ENCODE results near the gene PLEKHG7. TPM values are rescaled to one million over a fixed set of nuclear protein-coding genes. Genes with fewer than 3 reads are reported as not detected.

PLEKHG7 gene
- total RNA-seq, 1 experiment from 2014 or later = not detected

DNA sequence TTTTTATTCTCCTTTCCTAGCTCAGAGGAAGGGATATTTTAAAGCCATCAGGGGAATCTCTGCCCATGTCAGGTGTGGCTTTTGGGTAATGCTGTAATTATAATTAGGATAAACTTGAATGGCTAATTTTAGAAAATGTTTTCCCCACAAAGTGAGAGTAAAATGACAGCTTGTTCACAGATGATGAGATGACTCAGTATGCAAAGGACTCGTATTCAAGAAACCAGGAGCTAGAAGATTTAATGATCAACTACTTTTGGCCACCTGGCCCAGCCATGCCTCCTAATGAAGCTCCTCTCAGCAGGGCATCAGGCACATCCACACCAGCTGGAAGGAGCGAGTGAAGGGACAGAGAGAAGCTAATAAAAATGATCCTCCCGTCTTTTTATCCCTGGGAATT is 29.0 kb upstream of the PLEKHG7 start:
- no peaks in the 10 kb centered on the region for H3K27me3 ChIP-seq (ENCODE audit: insufficient read depth, low read length)
- H3K4me2 ChIP-seq (ENCODE audit: low read length) = no peak overlapping the region
- H3K4me1 ChIP-seq (ENCODE audit: control insufficient read depth in 1 of 2, insufficient read depth in 2 of 2, low read length in 2 of 2) = no peaks in the 10 kb centered on the region
- CTCF ChIA-PET = no interaction called here
- no peaks in the 10 kb centered on the region for H3K9me2 ChIP-seq (ENCODE audit: insufficient read depth)
- no peaks in the 10 kb centered on the region for H3K79me2 ChIP-seq (ENCODE audit: insufficient read depth, low read length)
- TF ChIP-seq SIN3A (IDR thresholded peaks at IDR 0.05; ENCODE audit: low read depth) = no peak
- no peak for TF ChIP-seq POLR2A (IDR thresholded peaks at IDR 0.05; ENCODE audit: borderline replicate concordance, extremely low read depth, insufficient read depth, insufficient read length)
- no peak for TF ChIP-seq JUND (IDR thresholded peaks at IDR 0.05)
- no peak for TF ChIP-seq ELF1 (IDR thresholded peaks at IDR 0.05; ENCODE audit: borderline replicate concordance, low read depth)
- no peak for TF ChIP-seq POLR2AphosphoS5 (IDR thresholded peaks at IDR 0.05; ENCODE audit: low read depth, low read length)
- TF ChIP-seq, protein P1, sequence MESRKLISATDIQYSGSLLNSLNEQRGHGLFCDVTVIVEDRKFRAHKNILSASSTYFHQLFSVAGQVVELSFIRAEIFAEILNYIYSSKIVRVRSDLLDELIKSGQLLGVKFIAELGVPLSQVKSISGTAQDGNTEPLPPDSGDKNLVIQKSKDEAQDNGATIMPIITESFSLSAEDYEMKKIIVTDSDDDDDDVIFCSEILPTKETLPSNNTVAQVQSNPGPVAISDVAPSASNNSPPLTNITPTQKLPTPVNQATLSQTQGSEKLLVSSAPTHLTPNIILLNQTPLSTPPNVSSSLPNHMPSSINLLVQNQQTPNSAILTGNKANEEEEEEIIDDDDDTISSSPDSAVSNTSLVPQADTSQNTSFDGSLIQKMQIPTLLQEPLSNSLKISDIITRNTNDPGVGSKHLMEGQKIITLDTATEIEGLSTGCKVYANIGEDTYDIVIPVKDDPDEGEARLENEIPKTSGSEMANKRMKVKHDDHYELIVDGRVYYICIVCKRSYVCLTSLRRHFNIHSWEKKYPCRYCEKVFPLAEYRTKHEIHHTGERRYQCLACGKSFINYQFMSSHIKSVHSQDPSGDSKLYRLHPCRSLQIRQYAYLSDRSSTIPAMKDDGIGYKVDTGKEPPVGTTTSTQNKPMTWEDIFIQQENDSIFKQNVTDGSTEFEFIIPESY (IDR thresholded peaks at IDR 0.05; ENCODE audit: extremely low read depth, insufficient replicate concordance, low read length) = no peak
- no peak for TF ChIP-seq EZH2 (IDR thresholded peaks at IDR 0.05)
- no peak for TF ChIP-seq YY1 (IDR thresholded peaks at IDR 0.05; ENCODE audit: extremely low read depth, insufficient replicate concordance, low read depth, low read length)
- TF ChIP-seq SP1 (IDR thresholded peaks at IDR 0.05; ENCODE audit: low read depth) = no peak
- no peak for TF ChIP-seq EGR1 (IDR thresholded peaks at IDR 0.05; ENCODE audit: low read depth)
- no peak for TF ChIP-seq EZH2phosphoT487 (IDR thresholded peaks at IDR 0.05; ENCODE audit: borderline replicate concordance)
- TF ChIP-seq FOSL1 (IDR thresholded peaks at IDR 0.05; ENCODE audit: low read depth) = no peak
- TF ChIP-seq, protein P2, sequence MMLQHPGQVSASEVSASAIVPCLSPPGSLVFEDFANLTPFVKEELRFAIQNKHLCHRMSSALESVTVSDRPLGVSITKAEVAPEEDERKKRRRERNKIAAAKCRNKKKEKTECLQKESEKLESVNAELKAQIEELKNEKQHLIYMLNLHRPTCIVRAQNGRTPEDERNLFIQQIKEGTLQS (IDR thresholded peaks at IDR 0.05) = no peak
- TF ChIP-seq, protein P3, sequence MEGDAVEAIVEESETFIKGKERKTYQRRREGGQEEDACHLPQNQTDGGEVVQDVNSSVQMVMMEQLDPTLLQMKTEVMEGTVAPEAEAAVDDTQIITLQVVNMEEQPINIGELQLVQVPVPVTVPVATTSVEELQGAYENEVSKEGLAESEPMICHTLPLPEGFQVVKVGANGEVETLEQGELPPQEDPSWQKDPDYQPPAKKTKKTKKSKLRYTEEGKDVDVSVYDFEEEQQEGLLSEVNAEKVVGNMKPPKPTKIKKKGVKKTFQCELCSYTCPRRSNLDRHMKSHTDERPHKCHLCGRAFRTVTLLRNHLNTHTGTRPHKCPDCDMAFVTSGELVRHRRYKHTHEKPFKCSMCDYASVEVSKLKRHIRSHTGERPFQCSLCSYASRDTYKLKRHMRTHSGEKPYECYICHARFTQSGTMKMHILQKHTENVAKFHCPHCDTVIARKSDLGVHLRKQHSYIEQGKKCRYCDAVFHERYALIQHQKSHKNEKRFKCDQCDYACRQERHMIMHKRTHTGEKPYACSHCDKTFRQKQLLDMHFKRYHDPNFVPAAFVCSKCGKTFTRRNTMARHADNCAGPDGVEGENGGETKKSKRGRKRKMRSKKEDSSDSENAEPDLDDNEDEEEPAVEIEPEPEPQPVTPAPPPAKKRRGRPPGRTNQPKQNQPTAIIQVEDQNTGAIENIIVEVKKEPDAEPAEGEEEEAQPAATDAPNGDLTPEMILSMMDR (IDR thresholded peaks at IDR 0.05 in 2 of 3, conservative IDR thresholded peaks at IDR 0.05 in 1 of 3; ENCODE audit: borderline replicate concordance in 1 of 3, insufficient read depth in 1 of 3, low read depth in 2 of 3, low read length in 2 of 3) = no peak
- TF ChIP-seq CEBPB (IDR thresholded peaks at IDR 0.05; ENCODE audit: low read depth) = no peak
- no peak for TF ChIP-seq CBX3 (IDR thresholded peaks at IDR 0.05; ENCODE audit: low read depth)
- TF ChIP-seq RAD21 (IDR thresholded peaks at IDR 0.05; ENCODE audit: low read depth) = no peak
- no peak for TF ChIP-seq TCF7L2 (IDR thresholded peaks at IDR 0.05; ENCODE audit: borderline replicate concordance, extremely low read depth, insufficient read depth, insufficient read length)
- no peak overlapping the region for H2AFZ ChIP-seq (ENCODE audit: low read depth, low read length, poor library complexity, severe bottlenecking)
- H3K27ac ChIP-seq (ENCODE audit: low read depth, low read length) = no peak overlapping the region
- H3K9ac ChIP-seq (ENCODE audit: low read length) = no peak overlapping the region
- no TSS peak for BruUV-seq (replicated peaks)
- H3K4me3 ChIP-seq (replicated peaks in 1 of 2; ENCODE audit: low read depth in 1 of 2, low read length in 2 of 2) = no peak overlapping the region
- DNase-seq (ENCODE audit: low read depth, low spot score) (no peak), ATAC-seq (no peak)
- no peaks in the 10 kb centered on the region for H4K20me1 ChIP-seq (ENCODE audit: insufficient read depth)
- POLR2A ChIA-PET = no interaction called here
- RAD21 ChIA-PET (ENCODE audit: low non-redundant PET in 1 of 2, low total read pairs in 2 of 2, uncharacterized antibody in 2 of 2, unreplicated experiment in 2 of 2) = no interaction called here
- intact Hi-C loops (cut with micrococcal nuclease) = no loop called here
- no peaks in the 10 kb centered on the region for H3K36me3 ChIP-seq (ENCODE audit: control insufficient read depth in 1 of 2, insufficient read depth in 2 of 2, low read length in 2 of 2)
- no peaks in the 10 kb centered on the region for H3K9me3 ChIP-seq (ENCODE audit: control insufficient read depth in 1 of 2, insufficient read depth in 1 of 2, low read depth in 1 of 2, low read length in 2 of 2)

Data from HCT116 (cell line).